HG02943 (cell line): ENCODE measurements around the gene CNPY2.
"Not testable (repeated sequence)": the region's sequence is repeated elsewhere in the genome, so short reads cannot be mapped to it uniquely, and the experiment has no call there.

ENCODE experiments used
- ATAC-seq: cut with Tn5 transposase; IDR thresholded peaks from one replicate; pipeline ENCODE4 v1.9.1; 2021; ENCODE audit warnings: mild to moderate bottlenecking, low read depth, moderate library complexity; ENCODE audit not compliant: unreplicated experiment

The CNPY2 gene

DNA sequence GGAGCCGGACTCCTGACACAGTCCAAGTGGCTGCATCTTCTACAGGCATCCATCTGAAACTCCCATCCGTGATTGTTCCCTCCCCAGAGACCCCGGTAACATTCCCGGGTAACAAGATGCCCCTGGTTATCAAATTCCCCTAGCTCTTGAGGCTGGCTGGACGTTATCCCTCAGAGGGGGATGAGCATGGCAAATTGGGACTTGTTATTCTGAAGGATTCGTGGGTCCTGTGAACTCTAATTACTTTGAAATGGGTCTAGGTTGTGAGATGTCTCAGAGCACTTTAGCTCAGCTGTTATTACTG, 18.7 kb upstream of the CNPY2 start:
- ATAC-seq: no peak

DNA sequence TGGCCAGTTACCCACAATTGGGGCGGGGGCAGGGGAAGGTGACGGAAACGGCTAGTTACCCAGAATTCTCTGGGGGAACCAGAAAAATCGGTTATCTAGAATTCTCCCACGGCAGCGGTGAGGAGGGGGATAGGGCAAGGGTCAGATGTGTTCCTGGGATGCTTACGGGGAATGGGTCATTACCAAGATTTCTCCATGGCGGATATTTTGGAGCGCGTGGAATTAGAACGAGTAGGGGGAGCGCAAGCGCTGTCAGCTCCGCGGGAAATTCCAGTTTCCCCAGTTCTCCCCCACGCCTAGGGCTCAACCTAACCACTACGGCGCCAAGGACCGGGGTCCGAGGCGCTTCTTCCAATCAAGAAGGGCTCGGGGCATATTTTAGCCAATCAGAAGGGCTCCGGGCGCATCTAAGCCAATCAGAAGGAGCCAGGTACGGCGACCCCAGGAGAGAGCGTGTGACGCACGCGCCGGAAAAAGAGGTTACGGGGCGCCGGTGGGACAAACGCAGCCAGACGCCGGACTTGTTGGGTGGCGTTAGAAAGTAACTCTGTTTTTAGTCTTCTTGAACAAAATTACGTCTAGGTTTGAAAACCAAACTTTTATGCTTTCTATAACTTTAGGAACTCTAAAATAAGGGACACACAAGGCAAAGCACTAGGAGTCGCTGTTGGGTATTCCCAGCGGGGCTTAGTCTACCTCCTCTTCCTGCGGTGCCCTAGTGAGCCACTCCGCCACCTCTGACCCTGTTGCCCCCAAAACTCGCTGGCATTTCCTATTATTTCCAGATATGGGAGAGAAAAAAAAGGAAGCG, 18.1 kb upstream of the CNPY2 start, which contains the start of gene PAN2:
Gene PAN2, minus strand, starts transcription at position 322 of the 811 bp plus-strand sequence. CDS start 906 bp downstream, outside the sequence.
- ATAC-seq: peak; percentile 98

DNA sequence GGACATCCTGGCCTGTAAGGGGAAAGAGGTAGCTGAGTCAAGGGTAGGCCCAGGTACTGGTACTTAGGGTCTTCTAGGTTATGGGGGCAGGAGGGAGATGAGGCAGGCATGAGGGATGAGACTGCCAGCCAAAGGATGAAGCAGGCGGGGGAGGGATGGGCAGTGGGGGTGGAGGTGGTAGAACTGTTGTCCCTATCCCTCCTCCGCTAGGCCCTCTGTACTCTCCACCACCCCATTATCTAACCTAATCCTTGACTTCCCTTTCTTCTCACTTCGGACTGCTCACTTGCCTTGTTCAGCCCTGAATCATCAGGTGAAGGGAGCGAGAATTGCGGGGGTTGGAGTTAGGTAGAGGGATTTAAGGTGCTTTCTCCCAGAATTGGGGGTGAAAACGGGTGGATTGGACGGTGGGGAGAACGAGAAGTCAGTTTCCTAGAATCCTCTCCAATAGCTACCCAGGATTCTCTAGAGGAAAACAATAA, 17.4 kb upstream of the CNPY2 start:
- ATAC-seq: no peak

DNA sequence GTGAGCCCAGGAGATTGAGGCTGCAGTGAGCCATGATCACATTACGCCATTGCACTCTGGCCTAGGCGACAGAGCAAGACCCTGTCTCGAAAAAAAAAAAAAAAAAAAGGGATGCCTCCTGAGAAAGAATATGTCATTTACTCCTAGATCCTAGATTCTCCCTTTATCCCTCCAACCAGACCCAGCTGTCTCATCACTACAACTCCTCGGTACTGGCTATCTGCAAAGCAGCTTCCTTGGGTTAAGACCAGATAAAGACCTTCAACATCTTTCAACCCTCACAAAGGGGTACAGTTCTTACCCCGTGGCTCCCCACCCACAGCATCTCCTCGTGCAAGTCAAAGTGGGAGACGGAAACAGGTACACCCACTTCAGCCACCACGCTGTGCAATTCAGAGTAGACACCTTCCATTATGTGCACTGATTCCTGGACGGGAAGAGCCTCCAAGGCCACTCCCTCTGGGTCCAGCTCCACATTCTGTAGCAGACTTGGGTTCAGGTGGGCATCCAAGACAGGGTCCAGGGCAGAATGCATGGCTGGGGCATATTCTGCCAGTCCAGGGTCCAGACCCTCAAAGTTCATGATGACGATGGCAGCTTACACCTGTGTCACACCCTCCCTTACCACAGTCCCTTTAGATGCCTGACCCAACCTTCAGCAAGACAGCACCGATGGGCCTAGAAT, 16.9 kb upstream of the CNPY2 start:
- no peak for ATAC-seq

DNA sequence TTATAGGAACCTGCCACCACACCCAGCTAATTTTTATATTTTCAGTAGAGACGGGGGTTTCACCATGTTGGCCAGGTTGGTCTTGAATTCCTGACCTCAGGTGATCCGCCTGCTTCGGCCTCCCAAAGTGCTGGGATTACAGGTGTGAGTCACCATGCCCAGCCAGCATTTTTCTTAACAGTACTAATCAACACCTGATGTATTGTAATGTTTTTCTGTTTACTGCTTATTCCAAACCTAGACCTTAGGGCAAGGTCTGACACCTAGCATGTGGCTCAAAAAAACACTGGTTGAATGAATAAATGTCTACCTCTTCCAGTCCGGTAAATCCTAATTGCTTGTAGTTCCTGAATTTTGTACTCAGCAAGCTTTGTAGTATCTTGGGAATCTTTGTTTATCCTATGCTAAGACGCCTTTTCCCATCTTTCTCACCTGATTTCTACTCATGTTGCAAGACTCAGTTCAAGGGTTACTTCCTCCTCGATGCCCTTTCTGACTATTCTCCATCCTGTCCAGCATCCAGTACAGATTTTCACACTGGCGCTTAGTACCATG, 15.2 kb upstream of the CNPY2 start:
- no peak for ATAC-seq

GRCh38 chr12:56326533-56326932, 10.7 kb upstream of the CNPY2 start:
- no peak for ATAC-seq

DNA sequence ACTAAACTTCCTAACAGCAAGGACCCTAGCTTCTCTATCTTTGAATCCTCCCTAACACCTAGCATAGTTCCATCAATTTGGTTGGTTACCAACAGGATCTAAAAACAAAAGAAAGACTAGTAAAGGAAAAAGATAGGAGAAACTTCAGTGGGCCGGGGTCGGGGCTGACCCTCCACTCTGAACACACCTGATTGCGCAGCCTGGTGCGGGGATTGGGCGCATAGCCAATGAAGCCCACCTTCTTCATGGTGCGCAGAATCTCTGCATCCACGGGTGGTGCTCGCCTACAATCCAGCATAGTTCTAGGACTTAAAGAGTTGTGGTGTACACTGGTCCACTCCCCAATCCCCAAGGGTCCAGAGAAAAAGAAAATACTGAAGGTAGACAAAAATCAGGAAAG, 10.3 kb upstream of the CNPY2 start:
- ATAC-seq: no peak

- ATAC-seq: no peak
These were observed 8.4 kb upstream of the CNPY2 start for GRCh38 chr12:56324206-56324605.

- ATAC-seq: not testable (repeated sequence)
These were observed 5.8 kb upstream of the CNPY2 start for GRCh38 chr12:56321610-56322009.

DNA sequence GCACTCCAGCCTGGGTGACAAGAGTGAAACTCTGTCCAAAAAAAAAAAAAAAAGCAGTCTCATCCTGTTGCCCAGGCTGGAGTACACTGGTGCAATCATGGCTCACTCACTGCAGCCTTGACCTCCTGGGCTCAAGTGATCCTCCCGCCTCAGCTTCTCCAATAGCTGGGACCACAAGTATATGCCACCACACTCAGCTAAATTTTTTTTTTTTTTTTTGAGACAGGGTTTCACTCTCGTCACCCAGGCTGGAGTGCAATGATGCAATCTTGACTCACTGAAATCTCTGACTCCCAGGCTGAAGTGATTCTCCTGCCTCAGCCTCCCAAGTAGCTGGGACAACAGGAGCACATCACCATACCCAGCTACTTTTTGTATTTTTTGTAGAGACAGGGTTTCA, 5.2 kb upstream of the CNPY2 start:
- no peak for ATAC-seq

DNA sequence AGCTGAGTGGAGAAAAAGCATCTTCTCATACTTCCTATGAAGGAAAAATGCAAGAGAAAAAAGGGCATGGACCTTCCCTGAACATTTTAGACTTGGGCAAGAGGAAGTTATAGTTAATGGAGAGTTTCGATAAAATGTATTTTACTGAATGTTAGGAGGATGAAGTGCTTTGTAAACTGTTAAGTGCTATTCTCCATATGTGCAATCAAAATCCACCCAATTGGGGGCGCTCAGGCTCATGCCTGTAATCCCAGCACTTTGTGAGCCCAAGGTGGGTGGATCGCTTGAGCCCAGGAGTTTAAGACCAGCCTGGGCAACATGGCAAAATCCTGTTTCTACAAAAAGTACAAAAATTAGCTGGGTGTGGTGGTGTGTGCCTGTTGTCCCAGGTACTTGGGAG, 1.9 kb upstream of the CNPY2 start:
- ATAC-seq: no peak

DNA sequence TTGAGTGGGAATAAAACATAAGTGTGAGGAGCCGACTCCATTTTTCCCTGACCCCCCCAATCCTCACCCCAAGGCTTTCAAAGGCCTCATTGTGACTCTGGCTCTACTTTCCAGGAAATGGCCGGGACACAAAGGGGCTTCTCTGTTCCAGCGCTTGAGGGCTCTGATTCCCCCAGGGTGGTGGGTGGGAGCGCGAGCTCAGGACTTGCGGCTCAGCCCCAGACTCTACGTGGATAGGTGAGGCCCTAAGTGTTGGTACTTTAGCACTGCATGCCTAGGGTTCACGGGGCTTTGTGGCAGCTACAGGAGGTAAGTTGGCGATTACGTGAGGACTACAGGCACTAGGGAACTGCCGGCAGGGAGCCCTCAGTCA, 553 bp downstream of the CNPY2 start:
- no peak for ATAC-seq

GRCh38 chr12:56311003-56311402, 4.8 kb downstream of the CNPY2 start:
- no peak for ATAC-seq

GRCh38 chr12:56308714-56309113, 7.1 kb downstream of the CNPY2 start:
- no peak for ATAC-seq

- ATAC-seq: no peak
These were observed 8.4 kb downstream of the CNPY2 start for GRCh38 chr12:56307221-56307965.

- ATAC-seq: no peak
These were observed 10.8 kb downstream of the CNPY2 start for GRCh38 chr12:56304872-56305590.

DNA sequence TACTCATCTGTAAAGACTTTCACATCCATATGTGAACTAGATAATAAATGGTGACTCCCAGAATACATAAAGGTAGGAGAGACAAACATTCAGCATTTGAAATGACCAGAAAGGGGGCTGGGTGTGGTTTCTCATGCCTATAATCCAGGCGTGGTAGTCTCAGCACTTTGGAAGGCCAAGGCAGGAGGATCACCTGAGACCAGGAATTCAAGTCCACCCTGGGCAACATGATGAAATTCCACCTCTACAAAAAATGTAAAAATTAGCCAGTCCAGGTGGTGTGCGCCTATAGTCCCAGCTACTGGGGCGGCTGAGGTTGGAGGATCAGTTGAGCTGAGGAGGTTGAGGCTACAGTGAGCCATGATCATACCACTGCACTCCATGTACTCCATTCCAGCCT, 11.5 kb downstream of the CNPY2 start:
- ATAC-seq: no peak

- ATAC-seq: peak; percentile 2
These were observed 14.9 kb downstream of the CNPY2 start for GRCh38 chr12:56300644-56301464.

DNA sequence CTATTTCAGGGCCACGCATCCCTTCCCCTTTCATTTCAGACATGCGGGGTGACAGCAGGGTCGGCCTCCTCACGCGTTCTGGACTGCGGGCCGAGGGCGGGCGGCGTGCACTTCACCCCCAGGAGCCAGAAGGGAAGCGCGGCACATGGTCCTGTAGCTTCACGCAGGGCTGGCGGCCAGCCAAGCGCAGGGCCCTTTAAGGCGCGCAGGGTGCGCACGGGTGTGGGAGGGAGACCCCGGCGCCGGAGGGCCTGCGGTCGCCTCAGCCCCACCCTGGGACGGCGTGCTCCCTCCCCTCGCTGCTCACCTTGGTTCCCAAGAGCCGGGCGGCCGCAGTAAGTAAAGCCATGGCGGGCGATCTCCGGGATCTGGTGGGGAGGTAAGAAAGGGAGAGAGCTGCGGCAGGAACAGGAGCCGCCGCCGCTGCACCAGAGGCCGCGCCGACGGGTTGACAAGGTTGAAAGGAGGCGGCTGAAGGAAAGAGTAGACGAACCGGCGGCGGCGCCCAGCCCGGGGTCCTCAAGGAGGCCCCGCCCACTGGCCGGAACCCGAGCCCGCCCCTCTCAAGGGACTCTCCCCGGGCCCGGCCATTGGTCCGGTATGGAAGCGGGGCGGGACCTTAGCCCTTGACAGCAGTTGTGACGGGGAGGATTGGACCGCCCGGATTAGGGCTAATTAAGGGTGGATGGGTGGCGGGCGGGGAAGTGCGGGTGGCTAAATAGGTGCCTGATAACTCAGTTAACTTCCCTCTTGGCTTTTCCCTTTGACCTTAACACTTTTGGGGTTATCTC, 15.7 kb downstream of the CNPY2 start, which contains the start of gene CS:
Gene CS, minus strand, starts transcription at position 478 of the 791 bp plus-strand sequence. Its CDS starts 129 bp downstream, at position 349.
- ATAC-seq: peak; percentile 88
